T-helper 1 cell (primary cell): Measurements from ENCODE around the gene TOPAZ1.

Experiments
- DNase-seq, 5 donors: peaks; one replicate each; pipeline ENCODE4 v3.0.0-alpha.2; 2012 to 2020

TOPAZ1 gene

DNA sequence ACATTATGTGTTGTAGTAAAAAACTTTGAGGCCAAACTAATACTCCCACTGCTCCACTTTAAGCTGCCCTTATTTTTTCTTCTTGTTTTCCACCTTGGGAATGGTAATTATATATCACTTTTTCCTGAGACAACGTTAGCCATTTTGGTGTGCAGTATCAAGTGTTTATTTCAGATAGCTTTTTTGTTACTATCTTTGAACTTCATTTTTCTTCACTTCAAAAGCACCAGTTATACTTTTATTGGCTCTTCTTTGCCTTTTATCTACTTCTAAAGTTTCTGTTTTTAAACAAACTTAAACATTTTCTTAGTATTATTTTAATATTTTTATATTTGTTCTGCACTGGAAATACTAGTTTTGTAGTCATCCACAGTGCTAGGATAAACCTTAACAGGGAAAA, 6.5 kb downstream of the TOPAZ1 start:
- DNase-seq, result no peak

- DNase-seq, result no peak
Measured at GRCh38 chr3:44252332-44252959, 10.8 kb downstream of the TOPAZ1 start.

DNA sequence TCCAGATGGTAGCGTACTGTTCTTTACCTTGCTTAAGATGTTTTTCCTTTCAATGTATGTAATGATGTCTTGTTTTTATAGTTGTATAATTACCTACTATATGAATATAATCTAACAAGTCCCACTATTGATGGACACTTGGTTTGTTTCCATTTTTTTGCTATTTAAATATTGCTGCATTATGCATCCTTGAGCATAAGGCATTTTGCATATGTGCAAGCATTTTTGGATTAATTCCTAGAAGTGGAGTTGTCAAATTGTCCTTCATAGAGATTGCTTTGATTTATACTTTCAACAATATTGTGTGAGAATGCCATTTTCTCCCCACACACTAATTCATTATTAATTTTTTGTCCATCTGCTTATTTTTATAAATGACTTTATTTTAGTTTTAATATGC, 17.7 kb downstream of the TOPAZ1 start:
- no peak for DNase-seq

- DNase-seq, result no peak
Measured at GRCh38 chr3:44264146-44264545, 22.5 kb downstream of the TOPAZ1 start.

DNA sequence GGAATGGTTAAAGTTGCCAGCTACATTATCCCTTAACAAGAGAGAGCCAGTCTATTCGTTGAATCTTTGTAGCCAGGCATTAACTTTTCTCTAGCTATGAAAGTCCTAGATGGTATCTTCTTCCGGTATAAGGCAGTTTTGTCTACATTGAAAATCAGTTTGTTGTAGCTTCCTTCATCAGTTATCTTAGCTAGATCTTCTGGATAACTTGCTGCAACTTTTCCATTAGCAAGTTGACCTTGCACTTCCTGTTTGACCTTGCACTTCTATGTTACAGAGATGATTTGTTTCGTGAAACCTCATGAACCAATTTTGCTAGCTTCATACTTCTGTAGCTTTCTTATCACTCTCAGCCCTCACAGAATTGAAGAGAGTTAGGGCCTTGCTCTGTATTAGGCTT, 24.1 kb downstream of the TOPAZ1 start:
- DNase-seq, result no peak

GRCh38 chr3:44272191-44272590, 30.5 kb downstream of the TOPAZ1 start:
- no peak for DNase-seq

DNA sequence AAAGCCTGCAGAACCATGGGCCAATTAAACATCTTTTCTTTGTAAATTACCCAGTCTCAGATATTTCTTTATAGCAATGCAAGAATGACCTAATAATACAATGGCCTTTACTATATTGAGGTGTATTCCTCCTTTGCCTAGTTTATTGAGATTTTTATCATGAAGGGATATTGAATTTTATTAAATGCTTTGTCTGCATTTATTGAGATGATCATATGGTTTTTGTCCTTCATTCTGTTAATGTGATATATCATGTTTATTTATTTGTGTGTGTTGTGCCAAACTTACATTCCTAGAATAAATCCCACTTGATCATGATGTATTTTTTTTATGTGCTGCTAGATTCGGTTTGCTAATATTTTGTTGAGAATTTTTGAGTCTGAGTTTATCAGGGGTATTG, 36.2 kb downstream of the TOPAZ1 start:
- no peak for DNase-seq

DNA sequence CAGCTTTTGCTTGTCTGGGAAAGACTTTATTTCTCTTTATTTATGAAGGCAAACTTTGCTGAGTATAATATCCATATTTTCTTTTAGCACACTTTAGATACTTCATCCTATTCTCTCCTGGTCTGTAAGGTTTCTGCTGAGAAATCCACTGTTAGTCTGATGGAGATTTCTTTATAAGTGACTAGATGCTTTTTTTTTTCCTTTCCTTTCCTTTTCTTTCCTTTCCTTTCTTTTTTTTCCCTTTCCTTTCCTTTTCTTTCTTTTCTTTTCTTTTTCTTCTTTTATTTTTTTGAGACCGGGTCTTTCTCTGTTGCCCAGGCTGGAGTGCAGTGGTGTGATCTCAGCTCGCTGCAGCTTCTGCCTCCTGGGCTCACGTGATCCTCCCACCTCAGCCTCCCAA, 38.4 kb downstream of the TOPAZ1 start:
- no peak for DNase-seq

GRCh38 chr3:44280631-44281030, 38.9 kb downstream of the TOPAZ1 start:
- no peak for DNase-seq

GRCh38 chr3:44284949-44285348, 43.3 kb downstream of the TOPAZ1 start:
- no peak for DNase-seq

DNA sequence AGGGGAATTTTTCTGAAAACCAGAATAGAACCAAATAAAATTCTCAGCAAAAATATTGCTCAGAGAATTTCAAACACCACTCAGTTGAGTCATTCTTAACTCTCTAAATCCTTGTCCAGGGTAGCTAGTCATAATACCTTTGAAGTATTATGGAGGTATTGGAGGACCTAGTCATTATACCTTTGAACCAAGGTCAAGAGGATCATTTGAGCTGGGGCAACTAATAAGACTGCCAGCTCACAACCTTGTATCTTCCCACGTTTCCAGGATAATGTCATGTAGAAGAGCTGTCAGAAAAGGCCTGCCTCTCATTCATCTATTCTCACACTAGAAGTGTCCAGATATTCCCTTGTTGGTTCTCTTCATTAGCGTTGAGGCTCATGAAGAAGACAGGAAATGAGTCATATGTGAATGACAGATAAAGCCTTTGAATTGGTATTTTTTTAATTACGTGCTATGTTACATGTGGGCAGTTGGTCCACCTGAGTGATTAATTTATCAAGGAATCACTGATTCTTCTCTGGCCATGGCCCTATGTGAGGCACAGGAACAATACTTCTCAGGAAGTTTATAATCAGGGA, 48.3 kb downstream of the TOPAZ1 start:
- no peak for DNase-seq

DNA sequence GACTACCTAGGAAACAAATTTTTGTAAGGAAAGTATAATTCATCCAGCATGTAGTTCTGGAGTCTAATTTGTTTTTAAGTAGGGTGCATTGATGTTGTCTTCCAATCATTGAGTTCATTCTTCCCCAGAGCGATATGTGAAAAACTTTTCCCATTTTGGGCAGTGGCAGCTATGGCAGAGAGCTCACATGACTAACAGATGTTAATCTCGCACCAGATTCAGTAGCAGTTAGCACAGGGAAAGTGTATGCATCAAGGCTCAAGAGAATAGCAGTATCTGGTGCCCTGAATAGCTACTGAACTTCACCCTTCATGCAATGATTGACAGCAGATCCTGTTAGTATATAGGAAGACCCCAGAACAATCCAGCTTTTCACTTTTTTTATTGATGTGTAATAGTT, 50.6 kb downstream of the TOPAZ1 start:
- no peak for DNase-seq

DNA sequence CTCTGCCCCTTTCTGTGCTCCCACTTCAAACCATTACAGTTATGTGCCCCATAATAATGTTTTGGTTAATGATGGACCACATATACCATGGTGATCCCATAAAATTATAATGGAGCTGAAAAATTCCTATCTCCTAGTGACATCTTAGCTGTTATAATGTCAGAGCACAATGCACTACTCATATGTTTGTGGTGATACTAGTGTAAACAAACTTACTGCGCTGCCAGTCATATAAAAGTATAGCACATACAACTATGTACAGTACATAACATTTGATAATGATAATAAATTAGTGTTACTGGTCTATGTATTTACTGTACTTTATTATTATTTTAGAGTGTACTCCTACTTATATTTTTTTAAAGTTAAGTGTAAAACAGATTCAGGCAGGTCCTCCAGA, 51.3 kb downstream of the TOPAZ1 start:
- DNase-seq, result no peak

DNA sequence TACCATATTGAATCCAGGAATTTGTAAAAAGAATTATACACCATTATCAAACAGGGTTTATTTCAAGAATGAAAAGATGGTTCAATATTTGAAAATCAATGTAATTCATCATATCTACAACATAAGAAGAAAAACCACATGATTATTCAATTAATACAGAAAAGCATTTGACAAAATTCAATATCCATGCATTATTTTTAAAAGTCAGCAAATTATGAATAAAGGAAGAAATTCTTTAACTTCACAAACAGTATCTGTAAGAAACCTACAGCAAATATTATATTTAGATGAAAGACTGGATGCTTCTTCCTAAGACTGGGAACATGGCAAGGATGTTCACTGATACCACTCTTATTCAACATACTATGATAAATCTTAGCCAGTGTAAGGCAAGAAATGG, 55.6 kb downstream of the TOPAZ1 start:
- DNase-seq, result no peak

DNA sequence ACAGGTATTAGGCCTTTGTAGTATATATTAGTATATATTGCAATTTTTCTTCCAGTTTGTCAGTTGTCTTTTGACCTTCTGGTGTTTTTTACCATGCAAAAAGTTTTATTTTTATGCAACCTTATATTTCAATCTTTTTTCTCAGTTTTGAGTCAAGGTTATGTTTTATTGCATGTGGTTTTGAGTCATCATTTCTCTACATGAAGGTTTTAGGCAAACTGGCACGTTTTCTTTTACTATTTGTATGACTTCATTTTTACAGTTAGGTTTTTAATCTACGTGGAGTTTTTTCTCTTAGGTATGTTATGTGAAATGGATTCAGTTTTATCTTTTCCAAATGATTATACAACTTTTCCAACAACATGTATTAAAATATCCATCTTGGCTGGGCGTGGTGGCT, 60.1 kb downstream of the TOPAZ1 start:
- DNase-seq, result no peak

DNA sequence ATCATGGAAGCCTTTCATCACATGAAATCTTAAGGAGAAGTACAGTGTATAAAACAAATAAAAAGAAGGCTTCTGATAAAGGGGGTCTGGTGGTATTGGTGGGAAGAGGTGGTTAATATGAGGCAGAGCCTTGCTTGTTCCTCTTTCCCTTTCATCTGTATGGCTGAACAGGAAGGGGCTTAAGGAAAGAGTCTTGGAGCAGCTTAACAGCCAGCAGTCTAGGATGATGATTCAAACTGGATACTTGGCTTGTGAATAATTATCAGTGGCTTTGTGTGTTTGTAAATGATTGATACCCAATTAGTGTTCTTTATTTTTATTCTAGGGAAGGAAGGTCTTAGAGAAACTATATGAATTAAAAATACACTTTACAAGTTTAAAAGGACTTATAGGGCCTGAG, 67.8 kb downstream of the TOPAZ1 start:
- DNase-seq, result no peak

GRCh38 chr3:44318891-44319311, 77.2 kb downstream of the TOPAZ1 start:
- DNase-seq, result no peak

GRCh38 chr3:44321335-44321734, 79.6 kb downstream of the TOPAZ1 start:
- DNase-seq, result no peak

- peak in 4 of 5 donors; percentile 17 to 43 (median 30) for DNase-seq
Measured at GRCh38 chr3:44323341-44323955, 81.8 kb downstream of the TOPAZ1 start.

GRCh38 chr3:44324584-44324983, 82.9 kb downstream of the TOPAZ1 start:
- DNase-seq, result no peak

DNA sequence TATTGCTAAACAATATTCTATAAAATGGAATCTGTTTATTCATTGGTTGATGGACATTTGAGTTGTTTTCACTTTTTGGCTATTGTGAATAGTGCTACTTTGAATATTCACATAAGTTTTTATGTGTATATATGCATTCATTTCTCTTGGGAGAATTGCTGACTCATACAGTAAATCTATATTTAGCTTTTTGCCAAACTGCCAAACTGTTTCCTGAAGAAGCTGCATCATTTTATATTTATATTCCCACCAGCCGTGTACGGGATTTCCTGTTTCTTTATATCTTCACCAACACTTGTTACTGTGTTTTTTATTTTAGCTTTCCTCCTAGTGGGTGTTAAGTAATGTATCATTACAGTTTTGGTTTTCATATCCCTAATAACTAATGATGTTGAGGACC, 84.3 kb downstream of the TOPAZ1 start:
- DNase-seq, result no peak

- DNase-seq, result no peak
Measured at GRCh38 chr3:44326515-44326914, 84.8 kb downstream of the TOPAZ1 start.

GRCh38 chr3:44329946-44330345, 88.3 kb downstream of the TOPAZ1 start:
- DNase-seq, result no peak

GRCh38 chr3:44330444-44330843, 88.8 kb downstream of the TOPAZ1 start:
- DNase-seq, result no peak

GRCh38 chr3:44334326-44334725, 92.6 kb downstream of the TOPAZ1 start:
- no peak for DNase-seq
